DOHH2 (cell line): ENCODE data around the gene FADD.

ENCODE experiments used
- H3F3A ChIP-seq: fragments of 200-600 bp; sonication (generic), shearing (Covaris generic); 2 replicates; pipeline ENCODE4 v1.6.0; 2016; ENCODE audit warnings: antibody characterized with exemption, mild to moderate bottlenecking; ENCODE audit not compliant: control insufficient read depth, insufficient read depth
- H3K27ac ChIP-seq: fragments of 200-600 bp; sonication (generic); 2 replicates; pipeline ENCODE4 v1.5.1; 2014; ENCODE audit warnings: low read depth, mild to moderate bottlenecking, low read length, moderate library complexity
- H3K27me3 ChIP-seq: fragments of 200-600 bp; sonication (generic); 2 replicates; pipeline ENCODE4 v1.6.1; 2014; ENCODE audit warnings: mild to moderate bottlenecking, low read length, mixed read lengths; ENCODE audit not compliant: control insufficient read depth
- H3K36me3 ChIP-seq: fragments of 200-600 bp; sonication (generic); 2 replicates; pipeline ENCODE4 v1.6.1; 2014; ENCODE audit warnings: mild to moderate bottlenecking, low read length, moderate library complexity, mixed read lengths; ENCODE audit not compliant: control insufficient read depth
- H3K4me1 ChIP-seq: fragments of 200-600 bp; sonication (generic); 2 replicates; pipeline ENCODE4 v1.6.1; 2014; ENCODE audit warnings: mild to moderate bottlenecking, low read length, mixed read lengths; ENCODE audit not compliant: control insufficient read depth
- H3K4me2 ChIP-seq: fragments of 200-600 bp; sonication (generic); 2 replicates; pipeline ENCODE4 v1.6.0; 2014; ENCODE audit warnings: mild to moderate bottlenecking, low read length, moderate library complexity
- H3K4me3 ChIP-seq: fragments of 200-600 bp; sonication (generic); 2 replicates; pipeline ENCODE4 v1.5.1; 2014; ENCODE audit warnings: mild to moderate bottlenecking, low read length, mixed read lengths
- H3K79me2 ChIP-seq: fragments of 200-600 bp; sonication (generic); 2 replicates; pipeline ENCODE4 v1.6.1; 2014; ENCODE audit warnings: mild to moderate bottlenecking, low read length, mixed read lengths; ENCODE audit not compliant: control insufficient read depth
- H3K9me2 ChIP-seq: fragments of 200-600 bp; sonication (generic); replicated peaks from 2 replicates; pipeline ENCODE4 v1.6.1; 2014; ENCODE audit warnings: mild to moderate bottlenecking, low read length, mixed read lengths; ENCODE audit not compliant: control insufficient read depth
- H3K9me3 ChIP-seq: fragments of 200-600 bp; sonication (generic); 2 replicates; pipeline ENCODE4 v1.6.1; 2014; ENCODE audit warnings: antibody characterized with exemption, low read length, mixed read lengths; ENCODE audit not compliant: control insufficient read depth, insufficient read depth
- H4K20me1 ChIP-seq: fragments of 200-600 bp; sonication (generic); 2 replicates; pipeline ENCODE4 v1.6.0; 2014; ENCODE audit warnings: low read depth, mild to moderate bottlenecking, antibody characterized with exemption, low read length, moderate library complexity; ENCODE audit not compliant: control insufficient read depth, insufficient read depth
- CTCF ChIP-seq: fragments of 200-600 bp; sonication (generic); IDR thresholded peaks from one replicate; pipeline ENCODE4 v1.5.1; 2014; ENCODE audit warnings: antibody characterized with exemption, mild to moderate bottlenecking, low read depth, low read length; ENCODE audit not compliant: poor library complexity, severe bottlenecking
- EZH2phosphoT487 ChIP-seq: fragments of 200-600 bp; sonication (generic); IDR thresholded peaks from 2 replicates; pipeline ENCODE4 v1.6.1; 2017; ENCODE audit warnings: borderline replicate concordance, mild to moderate bottlenecking, antibody characterized with exemption, low read length, moderate library complexity, mixed read lengths

Gene FADD

GRCh38 chr11:70205766-70206165, 2.7 kb downstream of the FADD start:
- no peak overlapping the region for H3K27ac ChIP-seq
- H3K9me3 ChIP-seq = no peaks in the 10 kb centered on the region
- H3F3A ChIP-seq = no peaks in the 10 kb centered on the region
- no peak overlapping the region for H3K4me2 ChIP-seq
- H3K9me2 ChIP-seq = no peaks in the 10 kb centered on the region
- peaks cover 24% of the 10 kb centered on the region for H3K4me1 ChIP-seq
- TF ChIP-seq EZH2phosphoT487 = no peak
- TF ChIP-seq CTCF = no peak
- peaks cover 60% of the 10 kb centered on the region for H3K36me3 ChIP-seq
- H3K4me3 ChIP-seq = no peak overlapping the region
- H3K79me2 ChIP-seq = peaks cover 53% of the 10 kb centered on the region
- H4K20me1 ChIP-seq = peaks cover 34% of the 10 kb centered on the region; the same call in 1 of the 2 replicates
- no peaks in the 10 kb centered on the region for H3K27me3 ChIP-seq

DNA sequence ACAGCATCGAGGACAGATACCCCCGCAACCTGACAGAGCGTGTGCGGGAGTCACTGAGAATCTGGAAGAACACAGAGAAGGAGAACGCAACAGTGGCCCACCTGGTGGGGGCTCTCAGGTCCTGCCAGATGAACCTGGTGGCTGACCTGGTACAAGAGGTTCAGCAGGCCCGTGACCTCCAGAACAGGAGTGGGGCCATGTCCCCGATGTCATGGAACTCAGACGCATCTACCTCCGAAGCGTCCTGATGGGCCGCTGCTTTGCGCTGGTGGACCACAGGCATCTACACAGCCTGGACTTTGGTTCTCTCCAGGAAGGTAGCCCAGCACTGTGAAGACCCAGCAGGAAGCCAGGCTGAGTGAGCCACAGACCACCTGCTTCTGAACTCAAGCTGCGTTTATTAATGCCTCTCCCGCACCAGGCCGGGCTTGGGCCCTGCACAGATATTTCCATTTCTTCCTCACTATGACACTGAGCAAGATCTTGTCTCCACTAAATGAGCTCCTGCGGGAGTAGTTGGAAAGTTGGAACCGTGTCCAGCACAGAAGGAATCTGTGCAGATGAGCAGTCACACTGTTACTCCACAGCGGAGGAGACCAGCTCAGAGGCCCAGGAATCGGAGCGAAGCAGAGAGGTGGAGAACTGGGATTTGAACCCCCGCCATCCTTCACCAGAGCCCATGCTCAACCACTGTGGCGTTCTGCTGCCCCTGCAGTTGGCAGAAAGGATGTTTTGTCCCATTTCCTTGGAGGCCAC, 3.3 kb downstream of the FADD start:
- Histone ChIP-seq H3K36me3 (peaks cover 60% of the 10 kb centered on the region), H4K20me1 (peaks cover 34% of the 10 kb centered on the region; the same call in 1 of the 2 replicates), H3K9me2 (no peaks in the 10 kb centered on the region), H3K79me2 (peaks cover 53% of the 10 kb centered on the region), H3K27ac (no peak overlapping the region), H3K4me3 (no peak overlapping the region), H3K4me2 (no peak overlapping the region), H3K27me3 (no peaks in the 10 kb centered on the region), H3K9me3 (no peaks in the 10 kb centered on the region), H3F3A (no peaks in the 10 kb centered on the region), H3K4me1 (peaks cover 24% of the 10 kb centered on the region)
- no peak for TF ChIP-seq CTCF

- no peak overlapping the region for H3K27ac ChIP-seq
- peaks cover 34% of the 10 kb centered on the region; the same call in 1 of the 2 replicates for H4K20me1 ChIP-seq
- no peaks in the 10 kb centered on the region for H3K9me3 ChIP-seq
- H3F3A ChIP-seq = no peaks in the 10 kb centered on the region
- H3K36me3 ChIP-seq = peaks cover 60% of the 10 kb centered on the region
- no peak overlapping the region for H3K4me3 ChIP-seq
- peaks cover 21% of the 10 kb centered on the region for H3K4me1 ChIP-seq
- no peak overlapping the region for H3K4me2 ChIP-seq
- peaks cover 53% of the 10 kb centered on the region for H3K79me2 ChIP-seq
- no peaks in the 10 kb centered on the region for H3K27me3 ChIP-seq
- TF ChIP-seq CTCF = no peak
- TF ChIP-seq EZH2phosphoT487 = no peak
- H3K9me2 ChIP-seq = no peaks in the 10 kb centered on the region
Measured at GRCh38 chr11:70206982-70207376, 3.9 kb downstream of the FADD start.
